ENCODE results near the gene ZNF24.

- TF ChIP-seq CTCF (IDR thresholded peaks at IDR 0.05 in 2 of 3, conservative IDR thresholded peaks at IDR 0.05 in 1 of 3; ENCODE audit: borderline replicate concordance in 1 of 3, insufficient read depth in 1 of 3, low read depth in 2 of 3, low read length in 2 of 3): no peak
- no peak for TF ChIP-seq EZH2 (IDR thresholded peaks at IDR 0.05)
These were observed 1.3 kb upstream of the ZNF24 start for GRCh38 chr18:35345460-35345921.

Measured in HCT116 (cell line).